ENCODE measurements around the gene NCOA5.

GRCh38 chr20:46076806-46077205 is 13.0 kb downstream of the NCOA5 start:
- TF ChIP-seq CTCF (IDR thresholded peaks at IDR 0.05) (no peak), EZH2 (IDR thresholded peaks at IDR 0.05) (no peak), EZH2phosphoT487 (IDR thresholded peaks at IDR 0.05) (no peak)
